SH-SY5Y (cell line): ENCODE results near the gene PLCL1.

Experiments used
- GATA2 ChIP-seq: IDR thresholded peaks from 2 replicates; pipeline ENCODE4 v1.6.1; 2011; ENCODE audit warnings: mild to moderate bottlenecking, low read depth, low read length
- GATA3 ChIP-seq: IDR thresholded peaks from 2 replicates; pipeline ENCODE4 v1.6.1; 2011; ENCODE audit warnings: low read depth, mild to moderate bottlenecking, low read length, moderate library complexity

Gene PLCL1

GRCh38 chr2:197835293-197835692, 30.9 kb downstream of the PLCL1 start:
- TF ChIP-seq GATA2, result no peak
- no peak for TF ChIP-seq GATA3

- TF ChIP-seq GATA3 (no peak), GATA2 (no peak)
Observed at GRCh38 chr2:197838036-197838435, 33.6 kb downstream of the PLCL1 start.

GRCh38 chr2:197838579-197838978, 34.2 kb downstream of the PLCL1 start:
- TF ChIP-seq GATA3 (no peak), GATA2 (no peak)

- no peak for TF ChIP-seq GATA3
- TF ChIP-seq GATA2, result no peak
Observed at GRCh38 chr2:197839327-197839726, 34.9 kb downstream of the PLCL1 start.

- TF ChIP-seq GATA3 (no peak), GATA2 (no peak)
Observed at GRCh38 chr2:197839856-197840255, 35.5 kb downstream of the PLCL1 start.

GRCh38 chr2:197846128-197846527, 41.7 kb downstream of the PLCL1 start:
- TF ChIP-seq GATA3, result no peak
- TF ChIP-seq GATA2, result no peak

GRCh38 chr2:197846777-197847176, 42.4 kb downstream of the PLCL1 start:
- TF ChIP-seq GATA3 (no peak), GATA2 (no peak)

- TF ChIP-seq GATA2 (no peak), GATA3 (no peak)
Observed at GRCh38 chr2:197847651-197848401, 43.4 kb downstream of the PLCL1 start.

GRCh38 chr2:197848602-197849001, 44.2 kb downstream of the PLCL1 start:
- no peak for TF ChIP-seq GATA2
- TF ChIP-seq GATA3, result no peak

- no peak for TF ChIP-seq GATA2
- TF ChIP-seq GATA3, result no peak
Observed at GRCh38 chr2:197850882-197851450, 46.6 kb downstream of the PLCL1 start.

- TF ChIP-seq GATA3, result no peak
- no peak for TF ChIP-seq GATA2
Observed at GRCh38 chr2:197851451-197851850, 47.1 kb downstream of the PLCL1 start.

GRCh38 chr2:197852108-197852507, 47.7 kb downstream of the PLCL1 start:
- TF ChIP-seq GATA2 (peak; percentile 88), GATA3 (peak; percentile 89)

- TF ChIP-seq GATA2 (no peak), GATA3 (no peak)
Observed at GRCh38 chr2:197853549-197853948, 49.2 kb downstream of the PLCL1 start.

GRCh38 chr2:197857476-197858107, 53.2 kb downstream of the PLCL1 start:
- no peak for TF ChIP-seq GATA2
- no peak for TF ChIP-seq GATA3

GRCh38 chr2:197858607-197859140, 54.3 kb downstream of the PLCL1 start:
- TF ChIP-seq GATA3, result no peak
- TF ChIP-seq GATA2, result no peak
